K562 (cell line): ENCODE results near the gene NAP1L4. TPM values are rescaled to one million over a fixed set of nuclear protein-coding genes. Genes with fewer than 3 reads are reported as not detected.

ENCODE experiments used
- ATAC-seq: fragments of 200-7000 bp; cut with Tn5 transposase; 3 replicates; pipeline ENCODE4 v1.9.1; 2020; ENCODE audit warnings: moderate library complexity
- BruUV-seq: library from RNA; stranded (reverse); fragments of 400-500 nt; replicated peaks from 2 replicates; lab custom pipeline; 2021; lab: Mats Ljungman, UMichigan
- CTCF ChIA-PET: fragments of 300-600 bp; formaldehyde crosslinking; extraction: SDS; loops from one replicate; lab custom pipeline; 2021; ENCODE audit warnings: low intra/inter-chr PET ratio; lab: Yijun Ruan, JAX
- POLR2A ChIA-PET: fragments of 300-600, 350-650 bp; sonication (Branson Sonifier 250); formaldehyde crosslinking; extraction: SDS; loops from one replicate; lab custom pipeline; 2021; ENCODE audit warnings: antibody characterized with exemption, inconsistent platforms; lab: Yijun Ruan, JAX
- DNase-seq, 4 experiments: peaks; one replicate each; pipeline versions ENCODE4 v3.0.0 to v3.0.0-alpha.2; 2011 to 2018; ENCODE audit warnings: low spot score in 3 of 4, mixed read lengths in 3 of 4; ENCODE audit errors: extremely low read depth in 1 of 4
- FAIRE-seq: peaks from 2 replicates; lab custom pipeline; 2011; peaks lifted over from hg19 to GRCh38; lab: Jason Lieb, UNC
- H2AFZ ChIP-seq: 2 replicates; pipeline ENCODE4 v1.6.0; 2011; ENCODE audit warnings: low read depth, low read length, control low read depth, inconsistent platforms
- H3K27ac ChIP-seq: fragments of 200-600 bp; 3 replicates; pipeline ENCODE4 v1.8.0; 2011; ENCODE audit warnings: low read depth, mild to moderate bottlenecking, control low read depth, inconsistent platforms, low read length, moderate library complexity, mixed read lengths; ENCODE audit errors: extremely low read depth
- H3K27me3 ChIP-seq, 2 experiments: fragments of 300-600 bp in 1 of 2; 2 replicates in 1 of 2; 3 replicates in 1 of 2; pipeline versions ENCODE4 v1.6.0 to v1.8.0; 2011; ENCODE audit warnings: inconsistent platforms in 2 of 2, low read length in 2 of 2, mild to moderate bottlenecking in 1 of 2, mixed read lengths in 1 of 2, moderate library complexity in 1 of 2; ENCODE audit not compliant: control insufficient read depth in 2 of 2, insufficient read depth in 2 of 2
- H3K36me3 ChIP-seq: fragments of 300-600 bp; 3 replicates; pipeline ENCODE4 v1.8.0; 2011; ENCODE audit warnings: mild to moderate bottlenecking, low read length, inconsistent platforms; ENCODE audit not compliant: control insufficient read depth, insufficient read depth
- H3K4me1 ChIP-seq, 2 experiments: fragments of 200-600 bp in 1 of 2; replicated peaks in 1 of 2; 2 replicates in 1 of 2; 3 replicates in 1 of 2; pipeline versions ENCODE4 v1.5.1 to v1.8.0; 2011; ENCODE audit warnings: inconsistent platforms in 2 of 2, low read length in 2 of 2, mild to moderate bottlenecking in 1 of 2, mixed read lengths in 1 of 2, moderate library complexity in 1 of 2; ENCODE audit not compliant: control insufficient read depth in 2 of 2, insufficient read depth in 2 of 2
- H3K4me2 ChIP-seq: 2 replicates; pipeline ENCODE4 v1.6.1; 2011; ENCODE audit warnings: low read length, control low read depth, inconsistent platforms, mixed read lengths; ENCODE audit not compliant: insufficient read depth
- H3K4me3 ChIP-seq: fragments of 200-600 bp; sonication (generic), shearing (Covaris generic); 2 replicates; pipeline ENCODE4 v1.5.1; 2016; ENCODE audit warnings: control low read depth, inconsistent platforms
- H3K79me2 ChIP-seq: fragments of 200-600 bp; 3 replicates; pipeline ENCODE4 v1.8.0; 2011; ENCODE audit warnings: low read length, inconsistent platforms; ENCODE audit not compliant: control insufficient read depth, insufficient read depth
- H3K9ac ChIP-seq, 2 experiments: 2 replicates each; pipeline versions ENCODE4 v1.6.0 to v1.6.1; 2011; ENCODE audit warnings: low read depth in 2 of 2, low read length in 2 of 2, control low read depth in 1 of 2, inconsistent platforms in 1 of 2, mild to moderate bottlenecking in 1 of 2, mixed read lengths in 1 of 2; ENCODE audit not compliant: insufficient read depth in 1 of 2
- H3K9me1 ChIP-seq: one replicate; pipeline ENCODE4 v1.6.0; 2011; ENCODE audit warnings: inconsistent platforms, mild to moderate bottlenecking, low read length, moderate library complexity; ENCODE audit not compliant: control insufficient read depth, insufficient read depth
- H3K9me3 ChIP-seq: replicated peaks from 2 replicates; pipeline ENCODE4 v1.5.1; 2011; ENCODE audit warnings: low read depth, low read length, inconsistent platforms; ENCODE audit not compliant: control insufficient read depth, insufficient read depth
- H4K20me1 ChIP-seq: replicated peaks from 2 replicates; pipeline ENCODE4 v1.6.1; 2011; ENCODE audit warnings: low read length, inconsistent platforms, mixed read lengths; ENCODE audit not compliant: control insufficient read depth, insufficient read depth
- POLR2G ChIP-seq: fragments of 200-400 bp; formaldehyde crosslinking; IDR thresholded peaks from 2 replicates; pipeline ENCODE4 v1.6.1; 2017; ENCODE audit warnings: low read depth, mild to moderate bottlenecking, antibody characterized with exemption, low read length, moderate library complexity
- WGBS: fragments of 100-300 bp; shearing (Covaris generic); methylation state at CpG from one replicate; pipeline ENCODE4 v1.1.6; 2016; ENCODE audit warnings: low coverage, mixed read lengths; ENCODE audit not compliant: insufficient coverage; ENCODE audit errors: missing lambda C conversion rate; 5-methylcytosine and 5-hydroxymethylcytosine counted together
- in situ Hi-C: fragments of 300-500 bp; cut with MboI; formaldehyde crosslinking; loops from 4 replicates; pipeline ENCODE4 v1.15.0; 2018; ENCODE audit warnings: inconsistent platforms, mixed read lengths
- intact Hi-C: fragments of 100-400 bp; cut with micrococcal nuclease; formaldehyde crosslinking; loops from 2 replicates; pipeline ENCODE4 v1.14.2; 2022
- polyA plus RNA-seq, 8 experiments: library from polyadenylated mRNA; depleted of rRNA in 4 of 8; stranded (reverse) in 5 of 8; unstranded in 3 of 8; fragments of >200 nt; fragmentation: Nextera tagmentation in 2 of 8; fragmentation: Illumina TruSeq in 1 of 8; extraction: Ambion mirVana in 2 of 8; extraction: Trizol in 1 of 8; gene quantifications; 2 replicates each; pipeline versions ENCODE4 v1.2.1 to v1.2.3, GENCODE V29; 2011 to 2014; ENCODE audit warnings: inconsistent platforms in 1 of 8, missing spikeins in 1 of 8
- total RNA-seq, 7 experiments: library from RNA; depleted of rRNA in 6 of 7; stranded (reverse); fragments of >200 nt in 6 of 7; fragmentation: Illumina TruSeq in 2 of 7; extraction: Trizol in 2 of 7; gene quantifications; 2 replicates each; pipeline versions ENCODE4 v1.2.1 to v1.2.3, GENCODE V29; 2011 to 2021; ENCODE audit warnings: low replicate concordance in 1 of 7
- TF ChIP-seq, protein P1 (sequence below), 2 experiments: fragments of 150-350 bp in 1 of 2; IDR thresholded peaks; 2 replicates each; pipeline ENCODE4 v1.6.1; 2012 to 2016; ENCODE audit warnings: low read depth in 2 of 2, low read length in 2 of 2, mild to moderate bottlenecking in 1 of 2, moderate library complexity in 1 of 2

The NAP1L4 gene
- total and polyA plus RNA-seq, 9 of the 15 experiments (the other 6 are each of a cell fraction or from before 2014, with no cell fraction given) = 34.1 to 237 (median 179) TPM

DNA sequence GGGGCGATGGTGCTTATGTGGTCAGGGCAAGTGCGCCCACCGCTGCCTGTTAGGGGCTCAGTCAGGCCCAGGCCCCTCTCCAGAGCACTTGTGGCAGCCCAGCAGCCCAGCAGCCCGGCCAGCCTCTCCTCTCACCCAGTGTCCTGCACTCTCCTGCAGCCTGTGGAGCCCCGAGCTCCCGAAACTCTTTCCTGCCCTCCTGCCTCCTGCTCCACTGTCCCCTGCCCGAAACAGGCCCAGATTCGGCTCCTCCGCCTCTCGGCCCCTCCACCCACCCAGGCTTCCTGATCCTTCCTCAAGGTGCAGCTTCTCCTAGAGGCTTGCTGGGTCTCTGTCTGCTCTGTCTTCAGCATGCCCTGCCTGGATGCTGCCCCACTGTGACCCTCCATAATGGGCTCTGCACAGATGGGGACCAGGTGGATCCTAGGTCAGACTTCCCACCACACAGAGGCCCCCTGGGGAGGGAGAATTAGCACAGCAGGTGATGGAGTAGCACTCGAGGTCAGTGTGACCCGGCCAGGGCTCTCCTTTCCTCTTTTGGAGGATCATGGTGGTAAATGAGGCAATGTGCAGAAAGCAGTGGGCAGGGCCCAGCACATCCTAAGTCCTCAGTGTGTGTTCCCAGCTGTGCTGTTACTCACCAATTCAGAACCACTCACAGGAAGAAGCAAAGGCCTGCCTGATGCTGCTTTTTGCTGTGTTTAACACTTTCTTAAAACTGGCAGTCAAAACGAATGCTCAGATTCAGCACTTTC lies 18.6 kb upstream of the NAP1L4 start:
- H2AFZ ChIP-seq = no peak overlapping the region
- H3K4me2 ChIP-seq = no peak overlapping the region
- H3K27ac ChIP-seq = no peak overlapping the region
- peaks cover 0 to 19% of the 10 kb centered on the region in 2 experiments; a peak in 1 of 5 replicates for H3K4me1 ChIP-seq
- H4K20me1 ChIP-seq = 0 out of 2 replicates have a peak, but pooled peaks cover 7% of the 10 kb centered on the region
- H3K9me1 ChIP-seq = no peaks in the 10 kb centered on the region
- DNase-seq (no peak), FAIRE-seq (no peak)
- no peak overlapping the region for H3K9ac ChIP-seq
- POLR2A ChIA-PET = interaction anchor here (0.6 to 1.0 kb wide), 4 partner anchors 10 to 20 kb away, joined by 3 read pairs; no protein-coding TSS in a partner anchor
- intact Hi-C loops = no loop called here
- no peak overlapping the region for H3K4me3 ChIP-seq
- 77% methylated on average over 13 of the region's 13 CpGs for WGBS
- TF ChIP-seq POLR2G = peak; percentile 60; the same call in 1 of the 2 replicates
- TF ChIP-seq, protein P1, sequence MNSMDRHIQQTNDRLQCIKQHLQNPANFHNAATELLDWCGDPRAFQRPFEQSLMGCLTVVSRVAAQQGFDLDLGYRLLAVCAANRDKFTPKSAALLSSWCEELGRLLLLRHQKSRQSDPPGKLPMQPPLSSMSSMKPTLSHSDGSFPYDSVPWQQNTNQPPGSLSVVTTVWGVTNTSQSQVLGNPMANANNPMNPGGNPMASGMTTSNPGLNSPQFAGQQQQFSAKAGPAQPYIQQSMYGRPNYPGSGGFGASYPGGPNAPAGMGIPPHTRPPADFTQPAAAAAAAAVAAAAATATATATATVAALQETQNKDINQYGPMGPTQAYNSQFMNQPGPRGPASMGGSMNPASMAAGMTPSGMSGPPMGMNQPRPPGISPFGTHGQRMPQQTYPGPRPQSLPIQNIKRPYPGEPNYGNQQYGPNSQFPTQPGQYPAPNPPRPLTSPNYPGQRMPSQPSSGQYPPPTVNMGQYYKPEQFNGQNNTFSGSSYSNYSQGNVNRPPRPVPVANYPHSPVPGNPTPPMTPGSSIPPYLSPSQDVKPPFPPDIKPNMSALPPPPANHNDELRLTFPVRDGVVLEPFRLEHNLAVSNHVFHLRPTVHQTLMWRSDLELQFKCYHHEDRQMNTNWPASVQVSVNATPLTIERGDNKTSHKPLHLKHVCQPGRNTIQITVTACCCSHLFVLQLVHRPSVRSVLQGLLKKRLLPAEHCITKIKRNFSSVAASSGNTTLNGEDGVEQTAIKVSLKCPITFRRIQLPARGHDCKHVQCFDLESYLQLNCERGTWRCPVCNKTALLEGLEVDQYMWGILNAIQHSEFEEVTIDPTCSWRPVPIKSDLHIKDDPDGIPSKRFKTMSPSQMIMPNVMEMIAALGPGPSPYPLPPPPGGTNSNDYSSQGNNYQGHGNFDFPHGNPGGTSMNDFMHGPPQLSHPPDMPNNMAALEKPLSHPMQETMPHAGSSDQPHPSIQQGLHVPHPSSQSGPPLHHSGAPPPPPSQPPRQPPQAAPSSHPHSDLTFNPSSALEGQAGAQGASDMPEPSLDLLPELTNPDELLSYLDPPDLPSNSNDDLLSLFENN (IDR thresholded peaks at IDR 0.05; ENCODE audit: low read depth in 2 of 2, low read length in 2 of 2) = no peak
- TF ChIP-seq, all 486 proteins: peak for 1
- Histone ChIP-seq H3K79me2 (no peaks in the 10 kb centered on the region), H3K9me3 (no peaks in the 10 kb centered on the region), H3K27me3 (no peaks in the 10 kb centered on the region), H3K36me3 (peaks cover 75% of the 10 kb centered on the region; the same call in 2 of the 3 replicates)
- no peak; the same call in 2 of the 3 replicates for ATAC-seq
- BruUV-seq = no TSS peak
- in situ Hi-C loops = no loop called here
- CTCF ChIA-PET = interaction anchor here (0.7 kb wide), 1 partner anchor 682 kb away, joined by 3 read pairs; no protein-coding TSS in a partner anchor
